Fibroblast of skin of abdomen (primary cell): Measurements from ENCODE around the gene NKAIN1.
A peak's percentile ranks its signal among the peaks of the same experiment; 100 is the strongest.
"Not testable (repeated sequence)": the region's sequence is repeated elsewhere in the genome, so short reads cannot be mapped to it uniquely, and the experiment has no call there.

Experiments
- DNase-seq: peaks from one replicate; pipeline ENCODE4 v3.0.0-alpha.2; 2013

The NKAIN1 gene

DNA sequence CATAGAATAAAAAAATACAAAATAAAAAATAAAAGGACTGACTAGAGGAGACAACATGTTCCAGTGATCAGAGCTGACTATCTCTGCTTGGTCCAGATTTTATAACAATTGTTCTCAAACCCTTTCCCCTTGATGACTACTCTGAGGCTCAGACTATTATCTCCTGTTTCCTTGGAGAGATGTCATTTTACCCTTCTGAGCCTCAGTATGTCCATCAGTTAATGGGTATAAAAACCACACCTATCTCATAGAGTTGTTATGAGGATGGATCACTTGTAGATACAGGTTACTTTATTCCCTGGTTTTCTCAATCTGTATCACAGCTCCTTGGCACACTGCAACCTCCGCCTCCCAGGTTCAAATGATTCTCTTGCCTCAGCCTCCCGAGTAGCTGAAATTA, 7.0 kb downstream of the NKAIN1 start:
- no peak for DNase-seq

DNA sequence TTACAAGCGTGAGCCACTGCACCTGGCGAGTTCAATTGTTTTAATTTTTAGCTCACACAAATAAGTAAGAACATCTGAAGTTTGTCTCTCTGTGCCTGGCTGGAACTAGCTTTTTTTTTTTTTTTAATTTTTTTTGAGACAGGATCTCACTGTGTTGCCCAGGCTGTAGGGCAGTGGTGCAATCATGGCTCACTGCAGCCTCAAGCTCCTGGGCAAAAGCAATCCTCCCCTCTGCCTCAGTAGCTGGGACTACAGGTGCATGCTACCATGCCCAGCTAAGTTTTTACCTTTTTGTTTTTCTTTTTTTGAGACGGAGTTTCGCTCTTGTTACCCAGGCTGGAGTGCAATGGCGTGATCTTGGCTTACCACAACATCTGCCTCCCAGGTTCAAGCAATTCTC, 7.9 kb downstream of the NKAIN1 start:
- no peak for DNase-seq

DNA sequence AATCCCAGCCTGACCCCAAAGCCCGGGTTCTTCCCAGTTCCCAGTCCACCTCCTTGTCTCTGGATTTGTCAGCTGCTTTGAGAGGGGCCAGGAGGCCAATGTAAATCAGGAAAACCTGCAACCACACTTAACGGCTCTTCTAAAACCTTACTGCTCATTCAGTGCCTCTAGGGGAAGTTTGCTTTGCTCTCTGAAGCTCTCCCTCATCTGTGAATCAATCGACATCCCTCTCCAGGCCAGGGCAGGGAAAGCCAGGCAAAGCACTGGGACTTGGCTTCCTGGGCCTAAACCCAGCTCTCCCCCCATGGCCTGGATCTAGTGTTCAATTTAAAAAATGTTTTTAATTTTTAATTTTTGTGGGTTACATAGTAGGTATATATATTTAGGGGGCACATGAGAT, 9.3 kb downstream of the NKAIN1 start:
- DNase-seq = no peak

DNA sequence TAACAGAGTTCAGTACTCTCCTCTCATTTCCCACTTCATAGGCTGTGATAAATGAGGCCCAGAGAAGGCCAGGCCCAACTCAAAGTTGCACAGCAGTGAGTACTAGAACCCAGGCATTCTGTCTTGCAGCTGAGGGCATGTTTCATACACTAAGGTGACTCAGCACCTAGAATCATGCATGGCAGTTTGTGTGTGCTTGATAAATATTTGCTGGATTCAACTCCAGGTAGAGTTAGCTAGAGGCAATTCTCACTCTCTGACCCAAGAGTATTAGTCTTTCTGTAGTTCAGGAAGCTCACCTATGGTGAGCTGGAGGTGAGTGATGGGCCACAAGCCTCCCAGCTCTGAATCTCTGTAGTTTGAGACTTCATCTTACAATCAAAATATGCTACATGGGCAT, 10.7 kb downstream of the NKAIN1 start:
- no peak for DNase-seq

DNA sequence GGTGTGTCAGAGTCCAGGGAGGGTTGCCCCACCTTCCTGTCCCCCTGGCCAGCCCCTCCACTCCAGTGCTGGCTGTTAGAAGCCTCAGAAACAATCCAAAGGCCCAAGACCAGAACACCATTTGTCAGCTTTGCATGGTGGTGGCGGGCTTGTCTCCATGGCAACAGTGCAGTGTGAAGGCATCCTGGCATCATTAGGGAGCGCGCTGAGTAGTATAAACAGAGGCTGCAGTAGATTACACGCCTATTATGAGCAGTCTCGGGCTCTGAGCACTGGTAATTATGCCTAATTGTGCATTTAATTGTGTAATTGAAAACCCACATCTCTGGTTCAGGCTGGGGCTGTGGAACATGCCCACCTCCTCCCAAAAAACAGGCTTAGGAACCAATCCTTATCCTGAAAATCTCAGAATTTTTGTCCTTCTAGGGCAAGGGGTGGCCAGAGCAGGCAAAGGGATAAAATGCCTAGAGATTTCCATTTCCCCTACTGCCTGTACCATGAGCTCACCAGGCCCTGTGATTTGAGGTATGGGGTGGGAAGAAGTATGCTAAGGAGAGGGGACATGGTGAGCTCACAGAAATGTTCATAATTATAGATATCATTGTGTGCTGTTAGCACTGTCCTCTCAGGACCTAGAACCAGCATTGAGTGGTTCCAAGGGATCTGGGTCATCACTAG, 11.7 kb downstream of the NKAIN1 start:
- DNase-seq = no peak

DNA sequence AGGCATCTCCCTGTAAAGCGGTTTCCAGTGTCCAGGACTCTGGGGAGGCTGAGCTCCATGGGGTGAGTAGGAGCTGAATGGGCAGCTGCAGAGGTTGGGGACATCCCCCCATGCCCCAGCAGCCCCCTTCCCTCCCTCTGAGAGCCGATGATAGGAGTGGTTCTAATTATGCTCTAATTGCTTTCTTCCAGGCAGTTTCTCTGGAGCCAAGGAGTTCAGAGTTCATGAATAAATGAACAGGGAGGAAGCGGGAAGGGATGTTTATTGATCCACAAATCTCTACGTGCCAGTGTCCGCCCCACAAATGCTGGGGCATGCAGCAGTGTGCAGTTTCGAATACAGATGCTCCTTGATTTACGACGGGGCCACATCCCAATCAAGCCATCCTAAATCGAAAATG, 15.6 kb downstream of the NKAIN1 start:
- DNase-seq = no peak

DNA sequence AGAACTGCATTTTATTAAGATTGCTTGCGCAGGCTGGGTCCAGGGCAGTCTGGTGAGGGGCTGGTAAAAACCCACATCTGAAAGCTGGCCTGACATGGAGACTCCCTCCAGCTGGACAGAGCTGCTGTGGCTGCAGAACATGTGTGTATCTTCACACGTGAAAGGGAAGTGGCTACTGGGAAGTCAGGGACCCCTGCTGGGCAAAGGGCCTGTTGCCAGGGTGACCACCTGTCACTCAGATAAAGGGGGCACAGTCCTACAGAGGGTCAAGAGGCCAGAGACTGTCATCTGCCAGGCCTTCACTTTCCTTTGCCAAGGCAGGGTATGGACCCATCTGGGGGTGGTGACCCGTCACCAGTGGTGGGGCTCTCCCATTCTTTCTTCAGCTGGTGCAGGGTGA, 17.5 kb downstream of the NKAIN1 start:
- no peak for DNase-seq

DNA sequence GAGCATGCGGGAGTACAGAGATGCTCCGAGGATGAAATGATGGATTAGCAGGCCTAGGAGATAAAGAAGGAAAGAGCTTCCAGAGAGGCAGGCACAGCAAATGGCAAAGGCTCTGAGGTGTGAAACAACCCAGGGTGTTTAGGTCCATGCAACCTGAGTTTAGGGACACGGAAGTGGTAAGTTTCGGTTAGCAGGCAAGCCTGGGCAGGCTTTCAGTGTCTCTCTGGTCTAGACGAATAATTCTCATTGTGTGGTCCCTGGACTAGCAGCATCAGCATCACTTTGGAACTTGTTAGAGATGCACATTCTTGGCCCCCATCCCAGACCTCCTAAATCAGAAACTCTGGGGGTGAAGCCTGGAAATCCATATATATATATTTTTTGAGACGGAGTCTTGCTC, 18.6 kb downstream of the NKAIN1 start:
- DNase-seq = no peak

DNA sequence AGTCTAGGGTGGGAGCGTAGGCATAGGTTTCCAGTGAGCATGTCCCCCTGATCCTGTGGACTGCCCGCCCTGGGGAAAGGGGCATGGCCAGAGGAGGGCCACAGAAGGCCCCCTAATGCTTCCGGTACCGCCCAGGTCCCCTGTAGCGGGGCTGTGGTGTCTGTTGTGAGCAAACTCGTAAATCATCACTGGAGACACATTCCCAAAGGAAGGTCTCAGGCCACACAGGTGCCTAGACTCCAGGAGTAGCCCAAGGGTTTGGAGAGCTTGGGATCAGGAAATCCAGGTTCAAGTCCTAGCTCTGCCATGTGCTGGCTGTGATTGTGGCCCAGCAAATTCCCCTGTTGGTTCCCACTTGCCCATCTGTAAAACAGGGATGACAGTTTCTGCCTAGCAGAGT, 20.2 kb downstream of the NKAIN1 start:
- DNase-seq = no peak

DNA sequence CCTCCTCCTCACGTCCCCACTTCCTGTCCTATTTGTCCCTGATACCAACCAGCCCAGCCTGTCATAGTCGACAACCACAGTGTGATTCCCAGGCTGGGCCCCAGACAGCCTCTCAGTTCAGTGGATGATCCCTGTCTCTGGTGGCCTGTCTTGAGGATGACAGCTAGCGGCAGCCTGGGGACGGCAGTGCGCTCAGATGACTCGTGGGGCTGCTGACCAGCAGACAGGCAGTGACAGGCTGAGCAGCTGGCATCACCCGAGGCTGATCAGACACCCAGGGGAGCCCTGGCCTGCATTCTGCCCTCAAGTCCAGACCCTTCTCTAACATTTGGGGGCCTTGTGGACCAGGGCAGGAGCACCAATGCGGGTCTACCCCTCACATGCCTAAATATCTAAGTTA, 21.0 kb downstream of the NKAIN1 start:
- no peak for DNase-seq

DNA sequence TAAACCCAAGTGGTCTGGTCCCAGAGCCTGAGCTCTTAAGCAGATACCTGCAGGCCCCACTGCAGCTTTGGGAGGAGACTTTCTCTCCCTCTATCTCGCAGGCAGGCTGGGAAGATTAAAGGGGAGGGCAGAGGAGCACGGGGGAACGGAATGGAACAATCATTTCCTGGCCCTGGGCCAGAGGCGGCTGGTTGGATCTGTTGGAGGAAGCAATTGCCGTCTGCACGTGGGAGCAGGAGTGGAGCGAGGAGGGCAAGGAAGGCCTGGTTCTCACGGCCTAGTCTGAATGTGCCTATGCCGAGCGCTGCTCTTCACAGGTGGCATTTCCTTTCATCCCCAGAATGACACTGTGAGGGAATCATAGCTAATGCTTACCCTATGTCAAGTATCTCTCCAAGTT, 23.7 kb downstream of the NKAIN1 start:
- peak; percentile 31 for DNase-seq

DNA sequence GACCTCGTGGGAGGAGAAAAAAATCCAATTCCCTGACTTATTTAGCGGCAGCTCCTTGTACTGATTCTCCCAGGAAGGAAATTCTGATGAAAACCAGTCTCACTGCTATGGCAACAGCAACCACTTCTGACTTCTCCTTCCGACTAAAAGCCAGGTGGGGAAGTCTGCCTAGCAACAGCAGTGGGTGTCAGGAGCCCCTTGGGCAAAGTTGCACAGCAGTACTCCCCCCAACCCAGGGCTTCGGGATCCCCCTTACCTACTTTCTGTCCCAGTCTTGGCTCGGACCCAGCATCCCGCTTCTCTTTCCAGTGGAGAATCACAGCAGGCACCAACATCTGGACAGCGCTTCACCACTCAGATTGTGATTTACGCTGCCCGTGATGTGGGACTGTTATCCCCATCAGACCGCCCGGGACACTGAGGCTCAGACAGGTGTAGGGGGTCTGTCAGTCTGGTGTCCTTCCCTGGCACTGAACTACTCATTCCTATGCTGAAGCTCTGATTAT, 24.6 kb downstream of the NKAIN1 start:
- no peak for DNase-seq

DNA sequence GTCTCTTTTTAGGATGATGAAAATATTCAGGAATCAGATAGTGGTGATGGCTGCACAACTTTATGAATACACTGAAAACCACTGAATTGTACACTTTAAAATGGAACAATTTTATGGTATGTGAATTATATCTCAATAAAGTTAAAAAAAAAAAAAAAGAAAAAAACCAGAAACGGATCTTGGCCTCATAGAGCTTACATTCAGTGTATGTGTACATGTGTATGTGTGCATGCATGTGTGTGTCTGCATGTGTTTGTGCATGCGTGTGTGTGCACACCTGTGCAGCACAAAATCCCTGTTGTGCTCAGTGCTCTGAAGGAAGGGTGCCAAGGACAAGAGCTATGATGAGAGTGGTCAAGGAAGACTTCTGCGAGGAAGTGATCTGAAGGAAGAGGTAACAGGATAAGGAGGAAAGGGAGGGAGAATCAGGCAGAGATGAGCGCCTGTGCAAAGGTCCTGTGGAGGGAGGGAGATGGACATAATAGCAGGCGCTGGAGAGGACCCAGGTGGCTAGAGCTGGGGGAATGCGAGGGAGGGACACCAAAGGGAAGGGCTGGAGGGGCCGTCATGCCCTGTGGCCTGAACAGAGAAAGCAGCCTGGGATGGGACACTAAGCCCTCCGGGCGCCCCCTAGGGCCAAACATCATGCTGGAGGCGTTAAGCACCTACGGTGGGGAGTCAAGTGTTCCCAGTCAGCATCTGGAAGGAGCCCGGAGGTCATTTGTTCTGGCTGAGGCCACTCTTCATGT, 25.2 kb downstream of the NKAIN1 start:
- DNase-seq = no peak

DNA sequence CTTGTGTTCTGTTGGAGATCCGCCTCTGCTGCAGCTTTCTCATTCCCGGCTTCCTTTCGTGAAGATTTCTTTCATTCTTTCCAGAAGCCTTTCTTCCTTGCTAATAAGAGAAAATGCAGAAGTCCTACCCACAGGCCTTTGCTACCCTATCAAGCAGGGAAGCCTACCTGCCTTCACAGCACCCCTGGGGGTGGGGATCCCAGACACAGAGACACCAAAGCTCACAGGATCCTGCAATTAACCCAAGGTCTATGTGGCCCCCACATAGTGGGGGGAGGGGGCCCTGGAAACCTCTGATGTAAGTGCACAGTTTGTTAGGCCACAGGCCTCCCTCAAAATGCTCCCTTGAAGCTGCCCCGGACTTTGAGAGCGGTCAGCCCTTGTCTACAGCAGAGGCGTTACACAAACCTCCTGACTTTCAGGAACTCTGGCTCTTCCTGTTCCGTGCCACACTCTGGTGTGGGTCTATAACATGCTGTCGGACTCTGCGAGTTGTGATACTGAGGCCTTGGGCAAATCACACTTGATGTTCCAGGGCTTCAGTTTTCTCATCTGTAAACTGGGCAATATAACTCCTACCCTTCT, 31.2 kb downstream of the NKAIN1 start:
- no peak for DNase-seq

DNA sequence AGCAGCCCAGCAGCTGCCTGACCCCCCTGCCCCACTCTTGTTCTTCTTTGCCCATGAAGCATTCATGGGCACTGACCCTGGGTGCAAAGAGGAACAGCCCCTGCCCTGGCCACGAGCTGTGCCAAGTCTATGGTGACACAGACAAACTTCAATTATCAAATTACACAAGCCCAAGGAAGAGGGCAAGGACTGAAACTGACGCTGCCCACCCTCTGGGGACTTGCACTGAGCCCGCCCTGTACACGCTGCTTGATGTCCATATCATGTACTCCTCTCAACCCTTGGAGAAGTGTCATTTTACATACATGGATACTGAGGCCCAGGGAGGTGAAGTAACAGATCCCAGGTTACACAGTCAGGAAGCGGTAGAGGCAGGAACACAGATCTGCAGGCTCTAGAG, 32.1 kb downstream of the NKAIN1 start:
- DNase-seq = no peak

DNA sequence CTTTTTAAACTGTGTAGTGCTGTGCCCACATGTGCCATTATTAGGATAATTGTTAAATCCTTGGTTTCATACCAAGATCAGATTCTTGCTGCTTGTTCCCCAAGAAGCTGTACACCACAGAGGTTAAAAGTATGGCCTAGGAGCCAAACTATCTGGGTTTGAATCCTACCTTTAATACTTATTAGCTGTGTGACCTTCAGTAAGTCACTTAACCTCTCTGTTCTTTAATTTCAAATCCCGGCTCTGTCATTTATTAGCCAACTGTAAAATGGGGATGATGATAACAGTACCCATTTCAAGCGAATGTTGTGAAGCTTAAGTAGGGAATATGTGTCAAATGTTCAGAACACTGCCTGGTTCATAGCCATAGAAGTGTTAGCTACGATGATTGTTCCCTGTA, 32.6 kb downstream of the NKAIN1 start:
- no peak for DNase-seq

DNA sequence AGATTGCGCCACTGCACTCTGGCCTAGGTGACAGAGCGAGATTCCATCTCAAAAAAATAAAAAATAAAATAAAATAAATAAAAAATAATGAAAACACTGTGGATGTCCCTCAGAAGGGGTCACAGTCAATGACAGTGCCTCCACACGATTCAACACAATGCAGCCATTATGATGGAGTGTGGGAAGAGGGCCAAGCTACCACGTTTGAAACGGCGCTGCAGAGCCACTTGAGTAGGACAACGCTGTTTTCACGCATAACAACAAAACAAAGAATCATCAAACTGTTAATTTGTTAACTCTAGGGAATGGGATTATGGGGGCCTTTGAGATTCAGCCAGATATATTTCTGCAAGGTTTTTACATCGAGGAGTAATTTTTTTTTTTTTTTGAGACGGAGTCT, 36.5 kb downstream of the NKAIN1 start:
- no peak for DNase-seq

DNA sequence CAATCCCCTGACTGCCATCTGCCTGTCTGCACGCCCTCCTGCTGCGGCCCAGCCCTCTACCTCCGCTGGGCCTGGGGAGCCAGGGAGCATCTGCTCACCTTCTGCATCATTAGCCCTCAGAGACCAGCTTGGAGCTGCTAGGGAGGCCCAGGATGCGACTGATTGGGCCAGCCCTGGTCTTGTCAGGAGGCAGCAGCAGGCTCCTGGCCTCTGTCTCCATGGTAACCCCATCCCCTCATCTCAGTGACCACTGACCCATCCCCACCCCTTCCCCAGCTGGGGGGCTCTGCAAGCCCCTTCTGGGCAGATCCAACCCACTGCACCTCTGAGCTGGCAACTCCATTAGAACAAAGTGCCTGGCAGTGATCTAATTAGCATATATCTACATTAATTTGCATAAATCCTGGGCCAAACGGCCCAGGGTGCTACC, 37.7 kb downstream of the NKAIN1 start:
- DNase-seq = no peak

DNA sequence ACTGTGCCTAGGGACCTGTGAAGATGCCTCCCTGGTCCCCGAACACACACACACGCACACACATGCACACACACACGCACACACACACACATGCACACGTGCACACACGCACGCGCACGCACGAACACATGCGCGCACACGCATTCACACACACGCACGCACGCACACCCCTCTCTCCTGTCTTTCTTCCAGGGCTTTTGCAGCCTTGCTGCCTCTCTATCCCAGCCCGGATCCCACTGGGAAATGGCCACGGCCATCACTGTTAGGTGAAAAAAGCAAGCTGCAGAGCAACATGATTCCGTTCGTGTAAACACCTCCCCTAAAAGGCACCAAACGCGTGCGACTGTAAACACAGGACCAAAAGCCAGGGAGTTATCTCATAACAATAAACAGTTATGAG, 39.7 kb downstream of the NKAIN1 start:
- no peak for DNase-seq

DNA sequence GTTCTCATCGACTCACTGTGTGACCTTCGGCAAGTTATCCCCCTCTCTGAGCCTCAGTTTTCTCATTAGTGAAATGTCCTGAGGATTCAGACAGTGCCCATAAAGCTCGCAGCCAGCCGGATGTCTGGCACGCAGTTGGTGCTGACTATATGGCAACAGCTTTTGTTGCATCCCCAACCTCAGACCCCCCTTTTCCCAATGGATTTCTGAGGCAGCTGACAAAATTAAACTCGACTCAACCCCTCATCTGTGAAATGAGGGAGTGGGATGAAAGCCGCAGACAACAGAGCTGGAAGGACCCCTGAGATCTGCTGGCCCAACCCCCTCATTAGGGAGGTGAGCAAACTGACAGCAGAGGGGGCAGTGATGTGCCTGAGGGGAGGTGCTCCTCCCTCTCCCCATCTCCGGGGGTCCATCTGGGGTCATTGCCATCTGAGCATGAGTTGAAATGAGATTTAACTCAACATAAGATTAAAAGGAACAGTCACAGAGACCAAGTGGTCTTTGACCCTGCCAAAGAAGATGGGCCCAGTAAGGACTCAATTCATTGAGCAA, 40.4 kb downstream of the NKAIN1 start:
- no peak for DNase-seq

DNA sequence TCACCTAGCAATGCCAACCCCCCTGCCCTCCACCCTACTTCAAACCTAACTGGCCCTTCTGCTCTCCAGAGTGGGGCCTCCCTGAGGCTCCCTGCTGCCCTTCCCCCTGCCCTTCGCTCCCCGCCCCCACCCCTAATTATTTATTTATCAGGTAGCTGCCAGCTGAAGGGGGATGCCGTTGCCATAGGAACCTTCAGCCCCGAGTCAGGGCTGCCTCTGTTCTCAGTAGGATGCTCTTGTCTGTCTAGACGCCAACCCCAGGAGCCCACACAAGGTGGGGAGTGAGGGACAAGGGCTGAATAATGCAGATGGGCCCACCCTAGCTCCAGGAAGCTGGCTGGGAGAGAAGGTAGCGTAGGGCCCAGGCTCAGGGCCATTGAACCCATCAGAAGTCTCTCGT, 41.1 kb downstream of the NKAIN1 start:
- no peak for DNase-seq

DNA sequence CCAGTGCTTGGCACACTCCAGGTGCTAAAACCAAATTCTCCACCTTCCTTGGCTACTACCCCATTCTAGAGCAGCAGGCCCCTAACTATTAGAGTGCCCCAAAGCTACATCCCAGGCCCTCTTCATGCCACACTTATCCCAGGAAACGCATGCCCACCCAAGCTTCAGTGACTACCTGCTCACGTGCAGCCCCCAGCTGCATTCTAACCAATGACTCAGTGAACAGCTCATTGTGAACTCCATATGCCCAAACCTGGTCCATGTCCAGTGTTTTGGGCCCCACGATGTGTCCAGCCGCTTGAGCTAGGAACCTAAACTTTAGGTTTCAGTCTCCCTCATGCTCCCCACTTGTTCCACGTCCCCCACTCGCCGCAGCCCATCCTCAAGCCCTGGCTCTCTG, 41.5 kb downstream of the NKAIN1 start:
- DNase-seq = no peak

DNA sequence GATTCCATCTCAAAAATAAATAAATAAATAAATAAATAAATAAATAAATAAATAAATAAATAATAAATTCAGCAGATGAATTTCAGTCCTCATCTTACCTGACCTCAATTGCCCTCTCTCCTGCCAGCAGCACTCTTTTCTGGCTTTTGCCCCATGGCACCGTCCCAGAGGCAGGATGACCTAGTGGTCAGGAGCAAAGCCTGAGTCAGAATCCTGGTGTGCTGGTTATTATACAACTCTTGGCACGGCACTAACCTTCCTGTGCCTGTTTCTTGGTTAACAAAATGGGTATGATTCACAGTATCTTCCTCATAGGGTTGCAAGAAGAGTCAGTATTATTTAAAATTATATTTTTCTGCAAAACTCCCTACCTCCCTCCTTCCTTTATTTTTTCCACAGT, 43.0 kb downstream of the NKAIN1 start:
- no peak for DNase-seq

DNA sequence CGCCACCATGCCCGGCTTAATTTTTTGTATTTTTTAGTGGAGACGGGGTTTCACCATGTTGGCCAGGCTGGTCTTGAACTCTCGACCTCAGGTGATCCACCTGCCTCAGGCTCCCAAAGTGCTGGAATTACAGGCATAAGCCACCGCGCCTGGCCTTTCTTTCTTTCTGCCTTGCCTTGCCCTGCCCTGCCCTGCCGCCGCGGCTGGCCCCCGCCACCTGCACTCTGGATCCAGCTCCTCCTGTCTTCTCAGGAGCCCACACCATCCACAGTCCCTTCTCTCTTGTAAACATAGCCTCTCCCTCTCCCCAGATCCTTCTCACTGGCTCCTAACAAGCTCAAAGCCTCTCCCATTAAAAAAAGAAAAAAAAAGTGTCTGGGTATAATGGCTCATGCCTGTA, 44.4 kb downstream of the NKAIN1 start:
- not testable (repeated sequence) for DNase-seq
